Kasumi-1 (cell line): ENCODE data around the gene ADGRB3.

Experiments used
- DNase-seq, 2 experiments: peaks; one replicate each; lab custom pipeline; 2025; lab: John Stamatoyannopoulos, UW

The ADGRB3 gene

GRCh38 chr6:68704485-68704884 is 69.4 kb downstream of the ADGRB3 start:
- DNase-seq = no peak

GRCh38 chr6:68709091-68709490 is 74.0 kb downstream of the ADGRB3 start:
- DNase-seq = no peak

- no peak for DNase-seq
Observed at GRCh38 chr6:68709882-68710281, 74.8 kb downstream of the ADGRB3 start.

GRCh38 chr6:68710496-68710895 is 75.4 kb downstream of the ADGRB3 start:
- DNase-seq = no peak

GRCh38 chr6:68710916-68711315 is 75.8 kb downstream of the ADGRB3 start:
- no peak for DNase-seq

- DNase-seq = no peak
Observed at GRCh38 chr6:68711386-68712000, 76.4 kb downstream of the ADGRB3 start.

- no peak for DNase-seq
Observed at GRCh38 chr6:68716620-68717019, 81.5 kb downstream of the ADGRB3 start.

- no peak for DNase-seq
Observed at GRCh38 chr6:68718385-68719073, 83.4 kb downstream of the ADGRB3 start.

- DNase-seq = no peak
Observed at GRCh38 chr6:68719761-68720160, 84.7 kb downstream of the ADGRB3 start.

- no peak for DNase-seq
Observed at GRCh38 chr6:68722891-68723527, 87.9 kb downstream of the ADGRB3 start.

- DNase-seq = no peak
Observed at GRCh38 chr6:68724060-68724459, 89.0 kb downstream of the ADGRB3 start.

- DNase-seq = no peak
Observed at GRCh38 chr6:68726337-68726736, 91.3 kb downstream of the ADGRB3 start.

- no peak for DNase-seq
Observed at GRCh38 chr6:68726992-68727391, 91.9 kb downstream of the ADGRB3 start.

GRCh38 chr6:68727699-68728098 is 92.6 kb downstream of the ADGRB3 start:
- no peak for DNase-seq

GRCh38 chr6:68728159-68728979 is 93.3 kb downstream of the ADGRB3 start:
- DNase-seq = no peak

- no peak for DNase-seq
Observed at GRCh38 chr6:68729377-68729903, 94.4 kb downstream of the ADGRB3 start.

GRCh38 chr6:68730291-68731054 is 95.4 kb downstream of the ADGRB3 start:
- no peak for DNase-seq

GRCh38 chr6:68732423-68732822 is 97.3 kb downstream of the ADGRB3 start:
- DNase-seq = no peak

GRCh38 chr6:68735866-68736265 is 100.8 kb downstream of the ADGRB3 start:
- no peak for DNase-seq

GRCh38 chr6:68737061-68737460 is 102.0 kb downstream of the ADGRB3 start:
- DNase-seq = no peak

GRCh38 chr6:68738039-68738438 is 103.0 kb downstream of the ADGRB3 start:
- peak; percentile 20 to 22 for DNase-seq
